ENCODE measurements around the gene CTPS2. TPM values are rescaled to one million over a fixed set of nuclear protein-coding genes. Genes with fewer than 3 reads are reported as not detected.
"Not testable (repeated sequence)": the region's sequence is repeated elsewhere in the genome, so short reads cannot be mapped to it uniquely, and the experiment has no call there.

CTPS2 gene
- total RNA-seq, 1 experiment from 2014 or later = 20.7 TPM

GRCh38 chrX:16629909-16630308, 82.6 kb downstream of the CTPS2 start:
- Histone ChIP-seq H3K4me1 (no peaks in the 10 kb centered on the region), H3K36me3 (ENCODE audit: control insufficient read depth, insufficient read depth, low read length) (no peaks in the 10 kb centered on the region), H3K27me3 (replicated peaks; ENCODE audit: control insufficient read depth, insufficient read depth, low read length) (no peaks in the 10 kb centered on the region), H3K9me3 (no peaks in the 10 kb centered on the region), H3K4me3 (ENCODE audit: low read depth, low read length) (no peak overlapping the region)
- intact Hi-C loops (cut with micrococcal nuclease; ENCODE audit: unreplicated experiment) = no loop called here
- BruUV-seq (replicated peaks) = no TSS peak
- DNase-seq = no peak
- Mint-ChIP-seq H3K27me3 (ENCODE audit: insufficient read depth, unreplicated experiment) (no peaks in the 10 kb centered on the region), H3K9me3 (ENCODE audit: unreplicated experiment) (no peaks in the 10 kb centered on the region), H3K4me1 (ENCODE audit: low read depth, unreplicated experiment) (no peaks in the 10 kb centered on the region), H3K4me3 (ENCODE audit: unreplicated experiment) (no peak overlapping the region), H3K36me3 (ENCODE audit: insufficient read depth, unreplicated experiment) (no peaks in the 10 kb centered on the region), H3K27ac (ENCODE audit: unreplicated experiment) (no peak overlapping the region)
- ChIA-PET POLR2A (no interaction called here), CTCF (interaction anchor here (0.7 kb wide), 1 partner anchor 362 kb away, joined by 5 read pairs; no protein-coding TSS in a partner anchor)
- TF ChIP-seq CTCF (IDR thresholded peaks at IDR 0.05; ENCODE audit: insufficient read depth in 1 of 2, low read depth in 1 of 2, low read length in 1 of 2, severe bottlenecking in 1 of 2, unreplicated experiment in 1 of 2) = no peak

GRCh38 chrX:16628946-16629595, 83.4 kb downstream of the CTPS2 start:
- Mint-ChIP-seq H3K27me3 (ENCODE audit: insufficient read depth, unreplicated experiment) (no peaks in the 10 kb centered on the region), H3K27ac (ENCODE audit: unreplicated experiment) (no peak overlapping the region), H3K36me3 (ENCODE audit: insufficient read depth, unreplicated experiment) (no peaks in the 10 kb centered on the region), H3K4me3 (ENCODE audit: unreplicated experiment) (no peak overlapping the region), H3K4me1 (ENCODE audit: low read depth, unreplicated experiment) (no peaks in the 10 kb centered on the region), H3K9me3 (ENCODE audit: unreplicated experiment) (no peaks in the 10 kb centered on the region)
- CTCF ChIA-PET = no interaction called here
- DNase-seq = no peak
- intact Hi-C loops (cut with micrococcal nuclease; ENCODE audit: unreplicated experiment) = no loop called here
- Histone ChIP-seq H3K27me3 (replicated peaks; ENCODE audit: control insufficient read depth, insufficient read depth, low read length) (no peaks in the 10 kb centered on the region), H3K4me3 (ENCODE audit: low read depth, low read length) (no peak overlapping the region), H3K4me1 (no peaks in the 10 kb centered on the region), H3K9me3 (no peaks in the 10 kb centered on the region), H3K36me3 (ENCODE audit: control insufficient read depth, insufficient read depth, low read length) (no peaks in the 10 kb centered on the region)
- POLR2A ChIA-PET = no interaction called here
- no TSS peak for BruUV-seq (replicated peaks)
- TF ChIP-seq CTCF (IDR thresholded peaks at IDR 0.05; ENCODE audit: insufficient read depth in 1 of 2, low read depth in 1 of 2, low read length in 1 of 2, severe bottlenecking in 1 of 2, unreplicated experiment in 1 of 2) = no peak

GRCh38 chrX:16628511-16628910, 84.0 kb downstream of the CTPS2 start:
- H3K27me3 Mint-ChIP-seq (ENCODE audit: insufficient read depth, unreplicated experiment); H3K4me1 ChIP-seq; H3K36me3 ChIP-seq (ENCODE audit: control insufficient read depth, insufficient read depth, low read length); H3K27me3 ChIP-seq (replicated peaks; ENCODE audit: control insufficient read depth, insufficient read depth, low read length); H3K9me3 ChIP-seq; H3K4me1 Mint-ChIP-seq (ENCODE audit: low read depth, unreplicated experiment); DNase-seq; H3K36me3 Mint-ChIP-seq (ENCODE audit: insufficient read depth, unreplicated experiment); CTCF ChIA-PET; H3K4me3 Mint-ChIP-seq (ENCODE audit: unreplicated experiment); POLR2A ChIA-PET; BruUV-seq (replicated peaks); H3K4me3 ChIP-seq (ENCODE audit: low read depth, low read length); H3K27ac Mint-ChIP-seq (ENCODE audit: unreplicated experiment); intact Hi-C loops (cut with micrococcal nuclease; ENCODE audit: unreplicated experiment); H3K9me3 Mint-ChIP-seq (ENCODE audit: unreplicated experiment): not testable (repeated sequence)

- no peak overlapping the region for H3K4me3 Mint-ChIP-seq (ENCODE audit: unreplicated experiment)
- CTCF ChIA-PET = no interaction called here
- DNase-seq = no peak
- H3K27ac Mint-ChIP-seq (ENCODE audit: unreplicated experiment) = no peak overlapping the region
- Histone ChIP-seq H3K4me1 (no peaks in the 10 kb centered on the region), H3K4me3 (ENCODE audit: low read depth, low read length) (no peak overlapping the region), H3K27me3 (replicated peaks; ENCODE audit: control insufficient read depth, insufficient read depth, low read length) (no peaks in the 10 kb centered on the region), H3K36me3 (ENCODE audit: control insufficient read depth, insufficient read depth, low read length) (no peaks in the 10 kb centered on the region), H3K9me3 (no peaks in the 10 kb centered on the region)
- intact Hi-C loops (cut with micrococcal nuclease; ENCODE audit: unreplicated experiment) = no loop called here
- H3K9me3 Mint-ChIP-seq (ENCODE audit: unreplicated experiment) = no peaks in the 10 kb centered on the region
- no peaks in the 10 kb centered on the region for H3K4me1 Mint-ChIP-seq (ENCODE audit: low read depth, unreplicated experiment)
- POLR2A ChIA-PET = no interaction called here
- BruUV-seq (replicated peaks) = no TSS peak
- no peaks in the 10 kb centered on the region for H3K27me3 Mint-ChIP-seq (ENCODE audit: insufficient read depth, unreplicated experiment)
- no peak for TF ChIP-seq CTCF (IDR thresholded peaks at IDR 0.05; ENCODE audit: insufficient read depth in 1 of 2, low read depth in 1 of 2, low read length in 1 of 2, severe bottlenecking in 1 of 2, unreplicated experiment in 1 of 2)
- H3K36me3 Mint-ChIP-seq (ENCODE audit: insufficient read depth, unreplicated experiment) = peaks cover 9% of the 10 kb centered on the region
Measured at GRCh38 chrX:16619024-16619423, 93.4 kb downstream of the CTPS2 start.
